HepG2 (cell line): ENCODE data around the gene GFRA1. TPM values are rescaled to one million over a fixed set of nuclear protein-coding genes. Genes with fewer than 3 reads are reported as not detected.

Experiments
- ATAC-seq: fragments of 200-7000 bp; cut with Tn5 transposase; 3 replicates; pipeline ENCODE4 v1.9.1; 2020; ENCODE audit warnings: mild to moderate bottlenecking, moderate library complexity
- BruUV-seq: library from RNA; stranded (reverse); fragments of 400-500 nt; replicated peaks from 2 replicates; lab custom pipeline; 2021; lab: Mats Ljungman, UMichigan
- CTCF ChIA-PET: fragments of 300-600 bp; formaldehyde crosslinking; extraction: SDS; loops from one replicate; lab custom pipeline; 2021; ENCODE audit warnings: low total read pairs, inconsistent platforms, low intra/inter-chr PET ratio; lab: Yijun Ruan, JAX
- POLR2A ChIA-PET: fragments of 350-600 bp; sonication (Branson Sonifier 250); formaldehyde crosslinking; loops from one replicate; lab custom pipeline; 2020; ENCODE audit warnings: antibody characterized with exemption, inconsistent platforms; lab: Yijun Ruan, JAX
- DNase-seq: peaks from one replicate; pipeline ENCODE4 v3.0.0-alpha.2; 2015; ENCODE audit warnings: low spot score
- FAIRE-seq: peaks from 3 replicates; lab custom pipeline; 2011; peaks lifted over from hg19 to GRCh38; lab: Jason Lieb, UNC
- H2AFZ ChIP-seq: one replicate; pipeline ENCODE4 v1.6.1; 2011; ENCODE audit warnings: low read length, inconsistent platforms
- H3K27ac ChIP-seq: fragments of 300-600 bp; 3 replicates; pipeline ENCODE4 v1.8.0; 2011; ENCODE audit warnings: mixed run types, mild to moderate bottlenecking, mixed read lengths, low read length, inconsistent platforms; ENCODE audit not compliant: insufficient read depth; ENCODE audit errors: extremely low read length
- H3K27me3 ChIP-seq, 2 experiments: fragments of 200-600 bp in 1 of 2; 2 replicates in 1 of 2; 3 replicates in 1 of 2; pipeline versions ENCODE4 v1.6.0 to v1.8.0; 2011; ENCODE audit warnings: low read length in 2 of 2, mild to moderate bottlenecking in 2 of 2, moderate library complexity in 2 of 2, inconsistent platforms in 1 of 2; ENCODE audit not compliant: insufficient read depth in 2 of 2, control insufficient read depth in 1 of 2
- H3K36me3 ChIP-seq, 2 experiments: fragments of 200-600 bp in 1 of 2; replicated peaks in 1 of 2; 2 replicates in 1 of 2; 3 replicates in 1 of 2; pipeline versions ENCODE4 v1.5.1 to v1.8.0; 2011; ENCODE audit warnings: low read length in 2 of 2, inconsistent platforms in 1 of 2; ENCODE audit not compliant: insufficient read depth in 2 of 2, control insufficient read depth in 1 of 2
- H3K4me1 ChIP-seq: 2 replicates; pipeline ENCODE4 v1.5.1; 2012; ENCODE audit warnings: low read length, inconsistent platforms; ENCODE audit not compliant: insufficient read depth
- H3K4me2 ChIP-seq: 2 replicates; pipeline ENCODE4 v1.6.0; 2011; ENCODE audit warnings: low read depth, low read length, inconsistent platforms
- H3K4me3 ChIP-seq, 3 experiments: fragments of 200-600 bp in 1 of 3; sonication (generic), shearing (Covaris generic) in 1 of 3; replicated peaks in 1 of 3; 2 replicates each; pipeline ENCODE4 v1.5.1; 2011 to 2016; ENCODE audit warnings: low read length in 3 of 3, inconsistent platforms in 2 of 3, low read depth in 2 of 3, mild to moderate bottlenecking in 2 of 3, control low read depth in 1 of 3, mixed read lengths in 1 of 3; ENCODE audit not compliant: insufficient read depth in 1 of 3
- H3K79me2 ChIP-seq: one replicate; pipeline ENCODE4 v1.6.1; 2011; ENCODE audit warnings: low read length, inconsistent platforms; ENCODE audit not compliant: insufficient read depth
- H3K9ac ChIP-seq: 2 replicates; pipeline ENCODE4 v1.6.0; 2011; ENCODE audit warnings: mild to moderate bottlenecking, low read depth, low read length, inconsistent platforms; ENCODE audit not compliant: insufficient read depth
- H3K9me3 ChIP-seq: 2 replicates; pipeline ENCODE4 v1.5.1; 2012; ENCODE audit warnings: mild to moderate bottlenecking, low read length
- H4K20me1 ChIP-seq: 2 replicates; pipeline ENCODE4 v1.6.0; 2011; ENCODE audit warnings: inconsistent platforms, mild to moderate bottlenecking, low read length, moderate library complexity; ENCODE audit not compliant: insufficient read depth
- BRD4 ChIP-seq: sonication (generic); formaldehyde crosslinking; IDR thresholded peaks from 2 replicates; pipeline ENCODE4 v1.4.0; 2020; ENCODE audit warnings: missing genetic modification reagents
- DNMT1 ChIP-seq: sonication (generic); formaldehyde crosslinking; IDR thresholded peaks from 2 replicates; pipeline ENCODE4 v1.5.1; 2020; ENCODE audit warnings: mild to moderate bottlenecking, missing genetic modification reagents
- FOXP1 ChIP-seq, 2 experiments: fragments of 450-650 bp in 1 of 2; IDR thresholded peaks; 2 replicates each; pipeline ENCODE4 v1.6.1; 2017 to 2018; ENCODE audit warnings: antibody characterized with exemption in 1 of 2
- HNRNPUL1 ChIP-seq: fragments of 200-400 bp; formaldehyde crosslinking; IDR thresholded peaks from 2 replicates; pipeline ENCODE4 v1.6.1; 2017; ENCODE audit warnings: low read depth, mild to moderate bottlenecking, low read length, moderate library complexity
- NR1H2 ChIP-seq: sonication (generic); formaldehyde crosslinking; IDR thresholded peaks from 2 replicates; pipeline ENCODE4 v1.8.1; 2022; ENCODE audit warnings: low read depth, missing genetic modification reagents, borderline replicate concordance
- ONECUT2 ChIP-seq: sonication (generic); formaldehyde crosslinking; IDR thresholded peaks from 2 replicates; pipeline ENCODE4 v1.4.0; 2020; ENCODE audit warnings: missing genetic modification reagents
- RFXAP ChIP-seq: sonication (generic); formaldehyde crosslinking; IDR thresholded peaks from 2 replicates; pipeline ENCODE4 v1.4.0; 2020; ENCODE audit warnings: missing genetic modification reagents, borderline replicate concordance
- RORA ChIP-seq: sonication (generic); formaldehyde crosslinking; IDR thresholded peaks from 2 replicates; pipeline ENCODE4 v1.5.0; 2020; ENCODE audit warnings: mild to moderate bottlenecking, missing genetic modification reagents, moderate library complexity
- RXRB ChIP-seq: IDR thresholded peaks from 2 replicates; pipeline ENCODE4 v1.6.1; 2016; ENCODE audit warnings: borderline replicate concordance, missing genetic modification reagents, missing compliant biosample characterization
- SP2 ChIP-seq: sonication (generic); formaldehyde crosslinking; IDR thresholded peaks from 2 replicates; pipeline ENCODE4 v1.5.1; 2020; ENCODE audit warnings: mild to moderate bottlenecking, missing genetic modification reagents
- SP4 ChIP-seq: sonication (generic); formaldehyde crosslinking; IDR thresholded peaks from 2 replicates; pipeline ENCODE4 v1.8.1; 2023; ENCODE audit warnings: mild to moderate bottlenecking, missing genetic modification reagents
- ZNF101 ChIP-seq: sonication (generic); formaldehyde crosslinking; IDR thresholded peaks from 2 replicates; pipeline ENCODE4 v1.4.0; 2020; ENCODE audit warnings: mild to moderate bottlenecking, low read depth, missing genetic modification reagents, borderline replicate concordance
- ZNF136 ChIP-seq: sonication (generic); formaldehyde crosslinking; IDR thresholded peaks from 2 replicates; pipeline ENCODE4 v1.8.1; 2022; ENCODE audit warnings: low read depth, mild to moderate bottlenecking, moderate library complexity, missing genetic modification reagents
- ZNF512B ChIP-seq: sonication (generic); formaldehyde crosslinking; IDR thresholded peaks from 2 replicates; pipeline ENCODE4 v1.5.1; 2020; ENCODE audit warnings: missing genetic modification reagents, mild to moderate bottlenecking, borderline replicate concordance
- ZNF550 ChIP-seq: sonication (generic); formaldehyde crosslinking; IDR thresholded peaks from 2 replicates; pipeline ENCODE4 v1.4.0; 2020; ENCODE audit warnings: mild to moderate bottlenecking, missing genetic modification reagents, borderline replicate concordance
- WGBS: methylation state at CpG from one replicate; pipeline ENCODE4 v1.1.6; 2017; ENCODE audit warnings: low lambda C conversion rate; 5-methylcytosine and 5-hydroxymethylcytosine counted together
- in situ Hi-C: cut with HindIII; loops from 2 replicates; pipeline ENCODE4 v1.10.0; 2017; ENCODE audit warnings: low pct_unique_long_range_greater_than_20kb; ENCODE audit not compliant: extremely low pct_ligation_motif_present
- intact Hi-C: fragments of 100-400 bp; cut with micrococcal nuclease; formaldehyde crosslinking; loops from one replicate; pipeline ENCODE4 v1.10.0; 2022; ENCODE audit not compliant: unreplicated experiment
- polyA plus RNA-seq, 8 experiments: library from polyadenylated mRNA; depleted of rRNA in 3 of 8; stranded (reverse) in 7 of 8; unstranded in 1 of 8; fragments of >200 nt; fragmentation: Illumina TruSeq in 4 of 8; extraction: Trizol in 4 of 8; gene quantifications; 2 replicates each; pipeline versions ENCODE4 v1.2.1 to v1.2.3, GENCODE V29; 2011 to 2016; ENCODE audit warnings: low read depth in 4 of 8, missing spikeins in 1 of 8, mixed read lengths in 1 of 8; ENCODE audit not compliant: insufficient read depth in 1 of 8
- total RNA-seq, 5 experiments: library from RNA; depleted of rRNA; stranded (reverse); fragments of >200 nt; fragmentation: Illumina TruSeq; extraction: Trizol; gene quantifications; 2 replicates each; pipeline ENCODE4 v1.2.3, GENCODE V29; 2016; ENCODE audit warnings: low read depth in 1 of 5
- TF ChIP-seq, protein P1 (sequence below), 2 experiments: sonication (generic) in 1 of 2; formaldehyde crosslinking in 1 of 2; IDR thresholded peaks; 2 replicates each; pipeline versions ENCODE4 v1.4.0 to v1.6.1; 2018 to 2020; ENCODE audit warnings: missing genetic modification reagents in 2 of 2, borderline replicate concordance in 1 of 2, low read depth in 1 of 2, mild to moderate bottlenecking in 1 of 2, missing biosample characterization in 1 of 2
- TF ChIP-seq, protein P2 (sequence below): sonication (generic); formaldehyde crosslinking; IDR thresholded peaks from 2 replicates; pipeline ENCODE4 v1.4.0; 2020; ENCODE audit warnings: mild to moderate bottlenecking, missing genetic modification reagents
- TF ChIP-seq, protein P3 (sequence below): sonication (generic); formaldehyde crosslinking; IDR thresholded peaks from 2 replicates; pipeline ENCODE4 v1.5.1; 2020; ENCODE audit warnings: missing genetic modification reagents, mild to moderate bottlenecking, borderline replicate concordance
- TF ChIP-seq, protein P4 (sequence below): sonication (generic); formaldehyde crosslinking; IDR thresholded peaks from 2 replicates; pipeline ENCODE4 v1.4.0; 2020; ENCODE audit warnings: missing genetic modification reagents, low read depth, mild to moderate bottlenecking, borderline replicate concordance

The GFRA1 gene
- total and polyA plus RNA-seq, 2 of the 13 experiments (the other 11 are each of a cell fraction or from before 2014, with no cell fraction given) = not detected

DNA sequence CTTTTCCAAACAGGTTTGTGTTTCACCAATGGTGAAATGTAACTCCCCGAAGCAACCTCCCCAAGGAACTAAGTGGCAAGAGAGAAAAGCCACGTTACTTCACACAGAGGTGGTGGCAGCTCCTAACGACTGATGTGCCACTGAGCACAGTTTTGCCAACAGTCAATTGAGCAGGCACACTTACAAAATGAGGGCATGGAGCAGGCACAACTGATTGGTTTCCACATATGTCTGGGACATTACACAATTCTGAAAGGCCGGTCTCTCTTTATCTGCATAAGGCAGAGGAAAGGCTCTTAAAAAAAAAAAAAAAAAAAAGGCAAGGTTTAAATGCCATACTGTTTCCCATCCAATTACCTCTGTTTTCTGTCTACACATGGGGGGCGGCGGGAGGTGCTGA, 86.7 kb downstream of the GFRA1 start:
- 30% methylated on average over 4 of the region's 6 CpGs for WGBS
- no peak overlapping the region for H3K4me2 ChIP-seq
- intact Hi-C loops (no loop called here), in situ Hi-C loops (no loop called here)
- no peak for ATAC-seq
- H3K79me2 ChIP-seq = no peaks in the 10 kb centered on the region
- no peaks in the 10 kb centered on the region for H4K20me1 ChIP-seq
- no peak overlapping the region for H2AFZ ChIP-seq
- ChIA-PET CTCF (no interaction called here), POLR2A (no interaction called here)
- H3K27ac ChIP-seq = no peak overlapping the region
- no peak overlapping the region for H3K4me3 ChIP-seq
- H3K9ac ChIP-seq = no peak overlapping the region
- FAIRE-seq = no peak
- DNase-seq = no peak
- H3K4me1 ChIP-seq = no peaks in the 10 kb centered on the region
- H3K9me3 ChIP-seq = no peaks in the 10 kb centered on the region
- no peaks in the 10 kb centered on the region for H3K36me3 ChIP-seq
- no TSS peak for BruUV-seq
- no peaks in the 10 kb centered on the region; a peak in 1 of 5 replicates for H3K27me3 ChIP-seq
- TF ChIP-seq ZNF101 (CRISPR knock-in tag) (no peak), RXRB (CRISPR knock-in tag) (no peak), DNMT1 (CRISPR knock-in tag) (no peak), RFXAP (CRISPR knock-in tag) (no peak), ZNF136 (no peak), RORA (CRISPR knock-in tag) (no peak), ONECUT2 (CRISPR knock-in tag) (no peak), SP4 (no peak), SP2 (CRISPR knock-in tag) (no peak), ZNF512B (CRISPR knock-in tag) (no peak), HNRNPUL1 (no peak), BRD4 (CRISPR knock-in tag) (no peak), ZNF550 (no peak), FOXP1 (IDR thresholded peaks at IDR 0.05) (no peak), FOXP1 (CRISPR knock-in tag; IDR thresholded peaks at IDR 0.05) (no peak), NR1H2 (no peak)
- TF ChIP-seq, protein P1, sequence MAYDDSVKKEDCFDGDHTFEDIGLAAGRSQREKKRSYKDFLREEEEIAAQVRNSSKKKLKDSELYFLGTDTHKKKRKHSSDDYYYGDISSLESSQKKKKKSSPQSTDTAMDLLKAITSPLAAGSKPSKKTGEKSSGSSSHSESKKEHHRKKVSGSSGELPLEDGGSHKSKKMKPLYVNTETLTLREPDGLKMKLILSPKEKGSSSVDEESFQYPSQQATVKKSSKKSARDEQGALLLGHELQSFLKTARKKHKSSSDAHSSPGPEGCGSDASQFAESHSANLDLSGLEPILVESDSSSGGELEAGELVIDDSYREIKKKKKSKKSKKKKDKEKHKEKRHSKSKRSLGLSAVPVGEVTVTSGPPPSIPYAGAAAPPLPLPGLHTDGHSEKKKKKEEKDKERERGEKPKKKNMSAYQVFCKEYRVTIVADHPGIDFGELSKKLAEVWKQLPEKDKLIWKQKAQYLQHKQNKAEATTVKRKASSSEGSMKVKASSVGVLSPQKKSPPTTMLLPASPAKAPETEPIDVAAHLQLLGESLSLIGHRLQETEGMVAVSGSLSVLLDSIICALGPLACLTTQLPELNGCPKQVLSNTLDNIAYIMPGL (CRISPR knock-in tag; IDR thresholded peaks at IDR 0.05; ENCODE audit: borderline replicate concordance in 1 of 2, low read depth in 1 of 2) = no peak
- TF ChIP-seq, protein P2, sequence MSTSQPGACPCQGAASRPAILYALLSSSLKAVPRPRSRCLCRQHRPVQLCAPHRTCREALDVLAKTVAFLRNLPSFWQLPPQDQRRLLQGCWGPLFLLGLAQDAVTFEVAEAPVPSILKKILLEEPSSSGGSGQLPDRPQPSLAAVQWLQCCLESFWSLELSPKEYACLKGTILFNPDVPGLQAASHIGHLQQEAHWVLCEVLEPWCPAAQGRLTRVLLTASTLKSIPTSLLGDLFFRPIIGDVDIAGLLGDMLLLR (CRISPR knock-in tag) = no peak
- TF ChIP-seq, protein P3, sequence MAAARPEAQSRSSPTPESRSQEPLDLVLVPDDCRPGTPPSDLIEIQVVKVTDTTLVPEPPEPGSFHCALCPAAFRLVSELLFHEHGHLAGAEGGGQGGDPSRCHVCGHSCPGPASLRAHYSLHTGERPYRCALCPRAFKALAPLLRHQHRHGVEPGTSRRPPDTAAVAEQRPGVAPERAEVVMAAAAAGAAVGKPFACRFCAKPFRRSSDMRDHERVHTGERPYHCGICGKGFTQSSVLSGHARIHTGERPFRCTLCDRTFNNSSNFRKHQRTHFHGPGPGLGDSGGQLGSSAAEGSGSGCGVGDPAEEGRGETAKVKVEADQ (CRISPR knock-in tag) = no peak
- TF ChIP-seq, protein P4, sequence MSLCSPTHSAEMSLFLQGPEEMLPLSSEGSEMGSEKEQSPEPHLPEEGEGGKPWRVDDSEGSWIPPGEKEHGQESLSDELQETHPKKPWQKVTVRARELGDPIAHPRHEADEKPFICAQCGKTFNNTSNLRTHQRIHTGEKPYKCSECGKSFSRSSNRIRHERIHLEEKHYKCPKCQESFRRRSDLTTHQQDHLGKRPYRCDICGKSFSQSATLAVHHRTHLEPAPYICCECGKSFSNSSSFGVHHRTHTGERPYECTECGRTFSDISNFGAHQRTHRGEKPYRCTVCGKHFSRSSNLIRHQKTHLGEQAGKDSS (CRISPR knock-in tag) = no peak
